HG03439 (cell line): ENCODE measurements around the gene DDX41.
"Not testable (repeated sequence)": the region's sequence is repeated elsewhere in the genome, so short reads cannot be mapped to it uniquely, and the experiment has no call there.

ENCODE experiments used
- ATAC-seq: cut with Tn5 transposase; IDR thresholded peaks from one replicate; pipeline ENCODE4 v1.9.1; 2021; ENCODE audit warnings: mild to moderate bottlenecking, moderate library complexity; ENCODE audit not compliant: unreplicated experiment

DDX41 gene

DNA sequence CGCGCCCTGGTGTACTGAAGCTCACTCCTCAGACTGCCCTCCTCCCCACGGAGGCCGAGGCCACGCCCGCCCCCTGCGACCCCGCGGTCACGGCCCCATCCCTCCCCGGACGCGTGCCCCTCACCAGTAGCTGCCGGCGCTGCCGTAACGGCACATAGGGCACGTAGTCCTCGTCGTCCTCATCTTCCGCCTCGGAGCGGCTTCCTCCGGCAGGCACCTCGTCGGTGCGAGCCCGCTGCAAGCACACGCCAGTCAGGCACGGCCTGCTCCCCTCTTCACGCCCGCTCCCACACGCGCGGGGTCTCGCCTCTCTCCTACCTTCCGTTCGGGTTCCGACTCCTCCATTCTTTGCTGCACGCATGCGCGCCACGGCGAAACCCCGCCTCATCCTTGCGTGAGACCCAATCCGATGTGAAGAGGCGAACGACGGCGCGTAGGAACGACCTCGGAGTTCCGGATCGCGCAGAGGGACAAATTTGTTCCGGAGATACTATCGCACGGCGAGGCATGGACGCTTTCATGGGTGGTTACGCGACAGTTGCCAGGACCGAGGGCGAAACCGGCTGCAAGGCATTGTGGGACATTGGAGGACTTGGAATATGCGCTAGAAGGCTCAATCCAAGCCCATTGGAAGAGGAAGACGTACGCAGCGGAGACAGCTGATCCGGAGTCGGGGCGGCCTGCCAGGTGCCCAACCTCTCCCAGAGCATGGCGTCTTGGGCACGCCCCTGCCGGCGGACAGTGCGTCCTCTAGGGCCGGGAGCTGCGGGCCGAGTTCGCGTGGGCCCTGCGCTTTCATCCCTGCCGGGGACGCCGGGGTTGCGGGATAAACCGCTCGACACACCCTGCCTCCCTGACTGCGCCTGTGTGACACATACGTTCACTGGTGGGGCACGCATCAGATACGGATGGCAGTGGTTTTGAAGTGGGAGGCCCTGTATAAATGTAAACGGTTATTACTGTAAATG, at the start of gene DDX41:
Gene DDX41 (minus strand): TSS at position 361 of the 968 bp plus-strand sequence. CDS start 16 bp downstream, at position 345.
- ATAC-seq, result peak; percentile 74

DNA sequence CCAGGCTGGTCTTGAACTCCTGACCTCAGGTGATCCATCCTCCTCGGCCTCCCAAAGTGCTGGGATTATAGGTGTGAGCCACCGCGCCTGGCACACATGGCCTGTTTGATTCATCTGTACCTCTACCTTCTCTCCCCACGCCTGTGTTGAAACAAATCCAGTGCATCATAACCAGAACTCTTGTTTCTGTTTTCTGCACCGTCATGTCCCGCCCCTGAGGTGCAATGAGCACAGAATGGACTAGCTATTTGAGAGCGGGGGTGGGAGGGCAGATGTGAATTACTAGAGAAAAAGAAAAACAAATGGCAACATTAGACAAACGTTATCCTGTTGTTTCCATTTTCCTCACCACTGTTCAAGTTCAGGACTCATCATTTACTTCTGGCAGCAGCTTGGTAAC, 48.3 kb upstream of the DDX41 start:
- no peak for ATAC-seq

DNA sequence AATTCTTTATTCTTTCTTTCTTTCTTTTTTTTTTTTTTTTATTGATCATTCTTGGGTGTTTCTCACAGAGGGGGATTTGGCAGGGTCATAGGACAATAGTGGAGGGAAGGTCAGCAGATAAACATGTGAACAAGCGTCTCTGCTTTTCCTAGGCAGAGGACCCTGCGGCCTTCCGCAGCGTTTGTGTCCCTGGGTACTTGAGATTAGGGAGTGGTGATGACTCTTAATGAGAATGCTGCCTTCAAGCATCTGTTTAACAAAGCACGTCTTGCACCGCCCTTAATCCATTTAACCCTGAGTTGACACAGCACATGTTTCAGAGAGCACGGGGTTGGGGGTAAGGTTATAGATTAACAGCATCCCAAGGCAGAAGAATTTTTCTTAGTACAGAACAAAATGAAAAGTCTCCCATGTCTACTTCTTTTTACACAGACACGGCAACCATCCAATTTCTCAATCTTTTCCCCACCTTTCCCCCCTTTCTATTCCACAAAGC, 42.7 kb upstream of the DDX41 start:
- not testable (repeated sequence) for ATAC-seq

DNA sequence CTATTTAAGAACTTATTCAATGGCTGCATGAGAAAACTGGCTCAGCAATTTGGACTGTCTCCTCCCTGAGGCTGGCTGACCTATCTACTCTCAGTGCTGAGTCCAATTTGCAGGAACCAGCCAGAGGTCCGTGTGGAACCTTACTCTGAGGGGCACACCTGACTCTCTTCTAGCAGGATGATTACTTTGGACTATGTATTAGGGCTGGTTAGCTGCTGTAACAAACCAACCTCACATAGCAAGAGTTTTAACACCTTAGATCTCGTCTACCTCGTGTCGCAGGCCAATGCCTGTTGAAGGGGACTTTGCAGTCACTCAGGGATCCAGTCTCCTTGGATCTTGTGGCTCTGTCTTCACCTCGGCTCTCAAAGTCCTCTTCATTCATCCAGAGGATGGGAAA, 41.0 kb upstream of the DDX41 start:
- no peak for ATAC-seq

DNA sequence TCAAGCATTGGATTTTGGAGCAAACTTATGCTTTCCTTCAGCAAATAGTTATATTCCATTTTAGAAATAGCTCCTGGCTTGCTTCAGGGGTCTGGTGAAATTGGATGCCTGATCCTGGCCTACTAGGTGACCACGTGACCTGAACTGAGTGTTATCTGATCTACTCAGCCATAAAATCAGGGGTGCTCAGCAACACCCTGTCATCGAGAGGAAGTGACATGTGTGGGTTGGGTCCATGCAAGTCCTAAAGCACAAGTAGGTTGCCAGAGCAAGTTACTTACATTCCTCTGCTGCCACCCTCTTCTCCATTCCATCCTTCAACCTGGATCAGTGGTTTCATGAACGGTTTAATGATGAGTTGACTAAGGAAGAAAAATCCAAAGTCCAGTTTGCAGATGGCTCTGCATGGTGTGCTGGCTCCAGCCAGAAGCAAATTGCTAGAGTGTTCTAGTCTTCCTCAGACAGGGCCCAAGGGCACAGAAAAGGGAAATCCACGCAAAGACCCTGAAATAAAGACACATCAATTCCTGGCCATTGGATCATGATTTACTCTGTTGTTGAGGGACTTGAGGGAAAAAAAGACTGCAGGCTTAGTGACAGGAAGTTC, 40.4 kb upstream of the DDX41 start:
- no peak for ATAC-seq

DNA sequence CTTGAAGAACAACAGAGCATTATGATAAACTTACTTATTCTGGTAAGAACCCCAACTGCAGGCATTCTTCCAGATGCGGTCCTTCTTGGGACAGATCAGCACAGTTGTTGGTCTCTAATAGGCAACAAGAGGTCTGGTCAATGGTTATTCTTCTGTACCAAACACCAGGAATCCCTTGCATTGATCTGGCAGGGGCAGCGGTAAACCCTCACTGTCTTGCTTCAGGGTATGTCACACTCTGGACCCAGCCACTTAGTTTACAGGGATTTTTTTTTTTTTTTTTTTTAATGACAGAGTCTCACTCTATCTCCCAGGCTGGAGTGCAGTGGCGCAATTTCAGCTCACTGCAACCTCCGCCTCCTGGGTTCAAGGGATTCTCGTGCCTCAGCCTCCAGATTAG, 38.9 kb upstream of the DDX41 start:
- ATAC-seq, result no peak

DNA sequence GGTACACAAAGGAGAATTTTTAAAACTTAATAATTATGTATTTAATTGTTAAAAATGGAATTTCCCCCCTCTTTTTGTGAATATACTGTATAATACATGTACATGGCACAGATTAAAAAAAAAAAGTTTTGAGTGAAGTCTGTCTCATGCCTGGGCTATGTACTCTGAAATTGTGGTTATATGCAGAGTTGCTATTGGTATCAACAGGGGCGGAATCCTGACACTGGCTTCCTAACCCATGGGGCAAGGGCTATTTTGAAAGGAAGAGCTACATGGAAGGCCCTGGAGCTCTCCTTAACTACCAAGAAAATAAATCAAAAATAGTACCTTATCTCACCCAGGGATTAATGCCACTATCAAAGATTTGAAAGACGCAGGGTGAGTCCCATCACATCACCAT, 38.5 kb upstream of the DDX41 start:
- no peak for ATAC-seq

DNA sequence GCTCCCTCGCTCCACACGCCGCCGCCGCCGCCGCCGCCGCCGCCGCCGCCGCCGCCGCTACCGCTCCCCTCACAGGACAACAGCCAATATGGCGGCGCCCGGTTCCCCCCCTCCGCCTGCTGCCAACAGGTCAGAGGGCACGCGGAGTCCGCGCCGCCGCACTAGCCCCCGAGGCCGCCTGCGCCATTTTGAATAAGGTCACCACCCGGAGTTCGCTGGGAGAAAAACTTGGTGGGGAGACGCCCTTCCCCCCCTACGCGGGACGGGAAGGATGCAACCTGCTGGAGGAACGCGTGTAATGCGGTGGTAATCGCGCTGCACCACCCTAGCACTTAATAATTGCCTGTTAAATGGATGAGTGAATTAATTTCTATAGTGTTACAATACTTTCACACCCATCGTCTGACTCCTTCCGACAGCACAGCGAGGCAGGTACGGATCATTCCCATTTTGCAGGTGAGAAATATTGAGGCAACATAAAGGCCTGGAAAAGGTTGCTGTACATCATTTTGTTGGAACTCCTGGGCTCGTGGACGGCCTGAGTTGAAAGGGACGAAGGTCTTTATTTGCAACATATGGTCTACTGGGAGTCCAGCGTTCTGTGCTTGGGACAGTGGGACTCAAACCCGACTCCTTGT, 37.8 kb upstream of the DDX41 start, which contains the start of gene FAM193B:
Gene FAM193B (minus strand): TSS at position 90 of the 638 bp plus-strand sequence. CDS start 105 bp downstream, outside the sequence.
- peak; percentile 85 for ATAC-seq

DNA sequence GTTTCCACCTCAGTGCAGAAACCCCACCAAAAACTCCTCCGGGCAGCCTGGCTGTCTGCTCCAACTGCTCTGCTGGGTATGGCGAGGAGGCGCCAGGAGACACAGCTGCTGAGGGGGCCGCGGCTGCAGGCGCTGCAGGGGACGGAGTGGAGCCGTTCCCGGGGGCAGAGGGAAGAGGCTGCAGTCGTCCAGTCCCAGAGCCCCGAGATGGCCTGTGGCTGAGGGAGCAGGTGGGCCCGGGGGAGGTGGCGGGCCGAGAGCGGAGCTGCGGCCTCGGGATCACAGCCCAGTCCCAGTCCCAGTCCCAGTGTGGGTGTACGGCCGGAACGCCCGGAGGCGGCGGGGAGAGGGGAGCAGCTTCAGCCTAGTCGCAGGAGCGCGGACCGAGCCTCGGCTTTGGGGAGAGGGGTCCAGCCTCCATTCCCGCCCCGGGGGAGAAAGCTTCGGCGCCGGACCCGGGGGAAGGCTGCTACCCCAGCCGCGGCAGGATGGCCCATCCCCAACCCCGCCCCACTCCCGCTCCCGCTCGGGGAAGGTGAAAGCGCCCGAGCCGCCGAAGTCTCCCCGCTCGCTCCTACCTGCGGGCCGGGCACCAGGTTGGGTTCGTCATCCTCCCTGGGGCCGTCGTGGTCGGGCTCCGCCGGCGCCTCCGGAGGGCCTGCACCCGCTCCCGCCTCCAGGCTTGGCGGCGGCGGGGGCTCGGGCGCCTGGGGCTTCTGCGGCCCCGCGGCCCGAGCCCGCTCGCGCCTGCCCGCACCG, 37.1 kb upstream of the DDX41 start:
- peak; percentile 40 for ATAC-seq

DNA sequence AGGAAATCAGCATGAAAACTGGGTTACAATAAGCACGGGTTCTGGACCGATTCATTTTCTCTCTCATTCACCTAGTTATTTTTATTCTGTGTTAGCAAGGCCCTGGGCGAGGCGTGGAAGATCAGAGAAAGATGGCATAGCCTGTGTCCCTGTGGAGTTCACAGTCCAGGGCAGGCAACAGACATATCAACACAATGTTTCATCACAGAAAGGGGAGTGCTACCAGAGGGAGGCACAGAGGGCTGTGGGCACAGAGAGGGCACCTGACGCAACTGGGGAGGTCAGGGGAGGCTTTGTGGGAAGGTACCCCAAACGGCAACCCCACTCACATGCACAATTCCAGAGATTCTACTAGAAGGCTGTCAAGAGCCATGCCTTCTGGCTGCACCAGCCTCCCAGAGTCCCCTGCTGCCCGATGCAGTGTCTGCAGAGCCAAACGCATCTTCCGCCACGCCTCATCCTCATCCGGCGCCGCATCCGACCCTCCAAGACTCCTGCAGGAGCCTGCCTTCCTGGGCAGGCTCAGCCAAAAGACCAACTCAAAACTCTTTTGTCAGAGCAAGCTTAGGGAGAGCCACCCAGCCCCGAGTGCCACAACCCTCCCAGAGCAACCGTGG, 36.2 kb upstream of the DDX41 start:
- no peak for ATAC-seq

DNA sequence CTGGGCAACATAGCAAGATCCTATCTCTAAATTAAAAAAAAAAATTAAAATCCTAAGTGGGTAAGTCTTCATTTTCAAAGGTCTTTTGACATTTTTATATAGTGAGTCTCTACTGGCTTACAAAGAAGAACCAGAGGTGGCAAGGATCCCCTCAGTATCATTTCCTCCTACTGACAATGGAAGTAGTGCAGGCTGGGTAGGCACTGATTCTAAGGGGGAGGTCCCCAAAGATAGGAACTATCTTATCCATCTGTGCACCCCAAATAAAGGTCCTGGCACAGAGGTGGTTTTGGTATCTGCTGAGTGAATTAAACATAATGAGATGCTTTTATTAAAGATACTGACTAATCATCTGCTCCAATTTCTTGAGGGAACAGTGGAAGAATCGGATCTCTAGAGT, 33.4 kb upstream of the DDX41 start:
- ATAC-seq, result no peak

DNA sequence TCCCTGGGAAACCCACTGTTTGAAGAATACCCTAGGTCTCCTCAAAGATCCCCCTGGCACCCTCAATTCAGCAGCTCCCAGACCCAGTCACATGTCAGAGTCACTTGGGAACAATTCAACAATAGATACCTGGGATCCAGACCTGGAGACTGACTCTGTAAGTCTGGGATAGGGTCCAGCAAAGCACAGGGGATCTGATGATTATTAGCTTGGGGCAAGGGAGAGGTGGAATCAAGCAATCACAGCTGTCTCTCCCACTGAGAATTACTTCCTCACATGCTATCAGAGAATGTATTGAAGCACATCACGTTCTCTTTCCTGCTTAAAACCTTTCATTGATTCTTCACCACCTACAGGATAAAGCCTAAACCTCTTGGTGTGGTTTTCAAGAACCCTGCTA, 31.7 kb upstream of the DDX41 start:
- no peak for ATAC-seq

DNA sequence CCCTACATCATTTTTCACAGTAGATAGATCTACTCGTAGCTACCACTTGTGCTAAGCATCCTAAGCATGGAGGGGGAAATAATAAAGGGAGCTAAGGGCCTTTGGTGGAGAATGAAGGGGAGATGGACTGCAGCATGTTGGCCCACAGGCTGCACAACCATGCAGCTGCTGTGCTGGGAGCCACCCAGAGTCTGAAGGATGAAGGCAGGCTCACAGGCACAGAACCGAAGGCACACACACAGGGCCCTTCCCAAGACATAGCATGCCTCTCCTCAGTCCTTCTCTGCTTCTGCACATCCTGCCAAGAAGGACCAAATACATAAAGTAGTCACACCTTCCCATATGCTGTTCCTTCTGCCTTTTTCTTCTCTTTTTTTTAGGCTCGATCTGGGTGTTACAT, 31.0 kb upstream of the DDX41 start:
- no peak for ATAC-seq

DNA sequence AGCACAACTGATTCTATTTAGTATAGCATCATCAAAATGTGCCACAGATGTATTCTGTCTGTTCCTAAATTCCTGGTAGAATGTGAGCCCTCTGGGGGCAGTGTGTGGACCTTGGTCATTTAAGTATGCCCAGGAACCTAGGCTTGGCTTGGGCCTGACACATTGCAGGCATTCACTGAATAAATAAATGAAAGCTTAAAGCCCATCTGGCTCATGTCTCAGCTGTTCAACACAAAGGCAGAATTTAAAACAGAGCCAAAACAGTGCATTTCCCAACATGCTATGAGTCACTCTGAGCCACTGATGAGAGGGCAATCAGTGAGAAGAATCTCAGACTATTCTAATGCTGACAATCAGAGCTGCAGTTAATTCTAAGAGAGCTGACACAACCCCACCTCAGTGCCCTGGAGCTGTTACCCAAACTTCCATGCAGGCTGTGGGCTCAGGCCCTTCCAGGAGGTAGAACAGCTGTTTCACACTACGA, 29.5 kb upstream of the DDX41 start:
- ATAC-seq, result no peak

DNA sequence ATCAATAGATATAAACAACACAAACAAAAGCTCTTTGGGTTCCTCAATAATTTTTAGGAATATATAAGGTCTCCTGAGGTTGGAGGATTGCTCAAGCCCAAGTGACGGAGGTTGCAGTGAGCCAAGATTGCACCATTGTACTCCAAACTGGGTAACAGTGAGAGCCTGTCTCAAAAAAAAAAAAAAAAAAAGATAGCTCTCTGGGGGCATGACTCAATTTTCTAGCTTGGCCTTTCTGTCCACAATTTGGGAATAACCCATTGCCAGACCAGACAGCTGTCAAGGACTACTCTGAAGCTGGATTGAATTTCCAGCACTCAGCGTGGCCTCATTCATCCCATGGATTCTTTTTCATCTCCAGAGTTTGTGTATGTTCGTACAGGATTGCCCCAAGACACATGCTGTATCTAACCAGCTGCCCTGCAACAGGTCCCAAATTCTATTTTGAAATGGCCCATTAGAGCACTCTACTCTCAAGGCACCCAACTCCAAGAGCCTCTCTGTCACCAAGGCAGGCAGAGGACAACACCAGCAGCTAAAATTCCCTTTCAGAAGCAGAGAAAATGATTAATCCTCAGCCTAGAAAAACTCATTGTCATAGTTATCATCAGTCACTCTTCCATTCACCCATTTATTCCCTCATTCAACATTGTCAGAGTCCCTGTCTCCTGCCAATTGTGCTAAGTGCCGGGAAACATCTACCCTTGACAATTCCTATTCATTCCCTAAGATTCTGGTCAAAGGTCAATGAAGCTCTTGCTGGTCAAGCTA, 28.9 kb upstream of the DDX41 start:
- ATAC-seq, result no peak

DNA sequence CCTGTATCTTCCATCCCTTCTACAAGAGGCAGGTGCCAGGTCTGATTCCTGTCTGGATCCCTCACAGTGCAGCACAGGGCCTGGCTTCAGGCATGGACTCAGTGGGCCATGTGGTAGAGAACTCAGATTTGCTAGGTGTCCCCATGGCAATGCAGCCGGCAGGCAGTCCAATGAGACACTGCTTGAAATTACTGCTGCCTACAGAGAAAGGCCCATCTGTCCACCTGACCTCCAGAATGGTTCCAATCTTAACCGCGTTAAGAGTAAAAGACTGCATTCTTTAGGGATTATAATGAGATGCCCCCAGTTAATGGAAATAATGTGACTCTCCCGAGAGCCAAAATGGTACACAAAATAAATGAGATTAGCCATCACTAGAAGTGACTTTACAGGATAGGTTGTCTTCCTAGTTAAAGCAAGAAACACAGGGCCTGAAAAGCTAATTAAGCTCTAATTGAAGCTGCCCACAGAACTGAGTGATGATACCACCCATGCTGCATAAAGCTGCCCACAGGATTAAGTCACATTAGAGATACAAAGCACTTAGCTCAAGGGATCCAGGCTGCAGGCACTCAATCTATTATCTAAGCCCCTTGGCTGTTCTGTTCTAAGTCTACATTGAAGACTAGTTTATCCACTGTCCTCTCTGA, 26.2 kb upstream of the DDX41 start:
- ATAC-seq, result no peak

DNA sequence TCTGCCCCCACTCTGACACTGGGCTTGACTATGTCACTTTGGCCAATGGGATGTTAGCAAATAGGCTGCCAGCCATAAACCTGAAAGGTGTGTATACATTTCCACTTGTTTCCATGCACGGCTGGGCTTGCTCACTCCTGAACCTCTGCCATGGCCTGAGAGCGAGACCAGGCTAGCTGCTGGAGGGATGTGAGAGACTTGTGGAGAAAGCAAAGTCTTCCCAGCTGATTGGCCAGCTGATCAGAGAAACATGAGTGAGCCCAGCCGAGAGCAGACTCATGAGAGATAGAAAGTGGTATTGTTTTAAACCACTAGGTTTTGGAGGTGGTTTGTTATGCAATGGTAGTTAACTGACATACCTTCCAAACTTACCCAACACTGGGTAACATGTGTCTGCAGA, 23.7 kb upstream of the DDX41 start:
- ATAC-seq, result no peak

DNA sequence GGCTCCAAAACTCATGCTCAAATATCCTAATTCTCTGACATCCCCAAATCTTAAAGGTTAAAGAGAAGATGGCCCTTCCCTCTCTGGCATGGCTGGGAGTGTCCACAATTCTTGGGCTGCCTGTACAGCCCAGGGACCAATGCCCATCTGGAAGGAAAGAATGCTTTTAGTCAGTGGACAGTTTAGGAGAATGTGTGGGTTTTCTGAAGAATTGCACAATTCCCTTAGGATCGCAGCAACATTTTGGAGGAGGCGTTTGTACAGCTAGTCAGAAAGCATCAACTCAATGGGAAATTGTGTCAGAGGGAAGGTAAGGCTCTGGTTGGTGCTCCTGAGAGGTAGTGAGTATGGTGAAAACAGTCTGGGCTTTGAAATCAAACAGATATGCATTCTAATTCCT, 22.6 kb upstream of the DDX41 start:
- no peak for ATAC-seq

DNA sequence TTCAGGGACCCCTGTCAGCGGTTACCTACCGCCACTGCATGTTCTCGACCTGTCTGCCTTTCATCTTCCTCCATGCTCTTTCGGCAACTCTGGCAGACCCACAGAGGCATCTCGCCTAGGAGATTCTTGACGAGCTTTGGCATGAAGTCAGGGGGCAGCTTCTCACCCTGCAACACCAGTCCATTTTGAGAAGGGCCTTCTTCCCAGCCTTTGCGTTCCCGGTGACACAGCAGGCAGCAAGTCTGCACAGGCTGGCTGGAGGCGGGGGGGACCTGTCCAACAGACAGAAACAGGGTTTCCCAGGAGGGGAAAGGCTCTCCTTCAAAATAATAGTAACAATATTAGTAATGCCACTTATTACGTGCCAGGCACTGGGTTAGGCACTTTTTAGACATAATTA, 22.1 kb upstream of the DDX41 start:
- ATAC-seq, result no peak
